NB4 (cell line): ENCODE results near the gene FSIP2.

Experiments
- MAX ChIP-seq: IDR thresholded peaks from 2 replicates; pipeline ENCODE4 v1.6.1; 2011; ENCODE audit warnings: low read depth, low read length
- POLR2A ChIP-seq: IDR thresholded peaks from 2 replicates; pipeline ENCODE4 v1.6.1; 2011; ENCODE audit warnings: mild to moderate bottlenecking; ENCODE audit not compliant: insufficient read length; ENCODE audit errors: extremely low read depth
- TF ChIP-seq, protein P1 (sequence below): IDR thresholded peaks from one replicate; pipeline ENCODE4 v1.5.1; 2012; ENCODE audit warnings: low read depth, low read length

- TF ChIP-seq, protein P1, sequence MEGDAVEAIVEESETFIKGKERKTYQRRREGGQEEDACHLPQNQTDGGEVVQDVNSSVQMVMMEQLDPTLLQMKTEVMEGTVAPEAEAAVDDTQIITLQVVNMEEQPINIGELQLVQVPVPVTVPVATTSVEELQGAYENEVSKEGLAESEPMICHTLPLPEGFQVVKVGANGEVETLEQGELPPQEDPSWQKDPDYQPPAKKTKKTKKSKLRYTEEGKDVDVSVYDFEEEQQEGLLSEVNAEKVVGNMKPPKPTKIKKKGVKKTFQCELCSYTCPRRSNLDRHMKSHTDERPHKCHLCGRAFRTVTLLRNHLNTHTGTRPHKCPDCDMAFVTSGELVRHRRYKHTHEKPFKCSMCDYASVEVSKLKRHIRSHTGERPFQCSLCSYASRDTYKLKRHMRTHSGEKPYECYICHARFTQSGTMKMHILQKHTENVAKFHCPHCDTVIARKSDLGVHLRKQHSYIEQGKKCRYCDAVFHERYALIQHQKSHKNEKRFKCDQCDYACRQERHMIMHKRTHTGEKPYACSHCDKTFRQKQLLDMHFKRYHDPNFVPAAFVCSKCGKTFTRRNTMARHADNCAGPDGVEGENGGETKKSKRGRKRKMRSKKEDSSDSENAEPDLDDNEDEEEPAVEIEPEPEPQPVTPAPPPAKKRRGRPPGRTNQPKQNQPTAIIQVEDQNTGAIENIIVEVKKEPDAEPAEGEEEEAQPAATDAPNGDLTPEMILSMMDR = no peak
- no peak for TF ChIP-seq MAX
- TF ChIP-seq POLR2A = no peak
Observed at GRCh38 chr2:185734658-185735057, 3.9 kb upstream of the FSIP2 start.
